Activated B cell treated with CpG ODN at 0.5 μM for 24 hours (primary cell): ENCODE data around the gene PDGFD. TPM values are rescaled to one million over a fixed set of nuclear protein-coding genes. Genes with fewer than 3 reads are reported as not detected.

Experiments used
- ATAC-seq: fragments of 200-7000 bp; cut with Tn5 transposase; one replicate; pipeline ENCODE4 v1.10.0; 2021; ENCODE audit warnings: low read depth, mild to moderate bottlenecking, moderate library complexity
- CTCF ChIA-PET: fragments of 350-600 bp; sonication (Branson Sonifier 250); formaldehyde crosslinking; loops from one replicate; lab custom pipeline; 2021; ENCODE audit warnings: antibody characterized with exemption; lab: Charles Lee
- POLR2A ChIA-PET: fragments of 350-600 bp; sonication (Branson Sonifier 250); formaldehyde crosslinking; loops from one replicate; lab custom pipeline; 2021; ENCODE audit warnings: antibody characterized with exemption; lab: Charles Lee
- DNase-seq: peaks from one replicate; pipeline ENCODE4 v3.0.0; 2022
- H3K27ac Mint-ChIP-seq: one replicate; pipeline ENCODE4 v1.8.0; 2020; ENCODE audit warnings: mixed read lengths
- H3K27me3 Mint-ChIP-seq: one replicate; pipeline ENCODE4 v1.8.0; 2021; ENCODE audit warnings: mixed read lengths
- H3K36me3 Mint-ChIP-seq: one replicate; pipeline ENCODE4 v1.8.0; 2021; ENCODE audit warnings: low read depth, mixed read lengths
- H3K4me1 Mint-ChIP-seq: one replicate; pipeline ENCODE4 v1.8.0; 2021; ENCODE audit warnings: mixed read lengths
- H3K4me3 Mint-ChIP-seq: one replicate; pipeline ENCODE4 v1.8.0; 2020; ENCODE audit warnings: mild to moderate bottlenecking, mixed read lengths
- H3K9me3 Mint-ChIP-seq: one replicate; pipeline ENCODE4 v1.8.0; 2020; ENCODE audit warnings: mixed read lengths
- CTCF ChIP-seq: fragments of 200-600 bp; IDR thresholded peaks from one replicate; pipeline ENCODE4 v1.8.0; 2022; ENCODE audit warnings: antibody characterized with exemption, mild to moderate bottlenecking
- intact Hi-C: fragments of 100-400 bp; cut with micrococcal nuclease; formaldehyde crosslinking; loops from one replicate; pipeline ENCODE4 v1.15.1; 2024
- total RNA-seq: library from RNA; stranded (reverse); gene quantifications from 2 replicates; pipeline ENCODE4 v1.2.3, GENCODE V29; 2022

The PDGFD gene
- total RNA-seq, 1 donor from 2014 or later = 0.53 TPM

GRCh38 chr11:103893371-103893770 lies 270.6 kb downstream of the PDGFD start:
- Mint-ChIP-seq H3K9me3 (peaks cover 3% of the 10 kb centered on the region), H3K4me1 (peaks cover 20% of the 10 kb centered on the region), H3K27me3 (peaks cover 4% of the 10 kb centered on the region), H3K27ac (no peak overlapping the region), H3K4me3 (no peak overlapping the region), H3K36me3 (no peaks in the 10 kb centered on the region)
- intact Hi-C loops = no loop called here
- POLR2A ChIA-PET = no interaction called here
- TF ChIP-seq CTCF = no peak
- CTCF ChIA-PET = interaction anchor here (0.5 kb wide), 1 partner anchor 14 kb away, joined by 3 read pairs; no protein-coding TSS in a partner anchor
- DNase-seq (no peak), ATAC-seq (no peak)

GRCh38 chr11:103892603-103893002 lies 271.3 kb downstream of the PDGFD start:
- ATAC-seq (no peak), DNase-seq (no peak)
- CTCF ChIA-PET = no interaction called here
- Mint-ChIP-seq H3K27ac (no peak overlapping the region), H3K9me3 (peaks cover 3% of the 10 kb centered on the region), H3K36me3 (no peaks in the 10 kb centered on the region), H3K4me1 (peaks cover 12% of the 10 kb centered on the region), H3K4me3 (no peak overlapping the region), H3K27me3 (peaks cover 4% of the 10 kb centered on the region)
- intact Hi-C loops = no loop called here
- POLR2A ChIA-PET = no interaction called here
- TF ChIP-seq CTCF = no peak

- intact Hi-C loops = no loop called here
- H3K4me1 Mint-ChIP-seq = peaks cover 7% of the 10 kb centered on the region
- DNase-seq = no peak
- H3K27ac Mint-ChIP-seq = no peak overlapping the region
- ChIA-PET POLR2A (no interaction called here), CTCF (no interaction called here)
- H3K4me3 Mint-ChIP-seq = no peak overlapping the region
- TF ChIP-seq CTCF = no peak
- ATAC-seq = no peak
- peaks cover 3% of the 10 kb centered on the region for H3K9me3 Mint-ChIP-seq
- no peaks in the 10 kb centered on the region for H3K36me3 Mint-ChIP-seq
- peaks cover 4% of the 10 kb centered on the region for H3K27me3 Mint-ChIP-seq
Measured at GRCh38 chr11:103890654-103891053, 273.3 kb downstream of the PDGFD start.

GRCh38 chr11:103889679-103890078 lies 274.3 kb downstream of the PDGFD start:
- Mint-ChIP-seq H3K4me1 (peaks cover 7% of the 10 kb centered on the region), H3K36me3 (no peaks in the 10 kb centered on the region), H3K9me3 (peaks cover 3% of the 10 kb centered on the region), H3K4me3 (no peak overlapping the region), H3K27ac (no peak overlapping the region), H3K27me3 (peaks cover 2% of the 10 kb centered on the region)
- ATAC-seq (no peak), DNase-seq (no peak)
- no peak for TF ChIP-seq CTCF
- ChIA-PET CTCF (no interaction called here), POLR2A (no interaction called here)
- intact Hi-C loops = no loop called here

- DNase-seq = no peak
- Mint-ChIP-seq H3K27ac (no peak overlapping the region), H3K4me3 (no peak overlapping the region), H3K36me3 (no peaks in the 10 kb centered on the region), H3K4me1 (peaks cover 7% of the 10 kb centered on the region), H3K9me3 (peaks cover 3% of the 10 kb centered on the region), H3K27me3 (peaks cover 2% of the 10 kb centered on the region)
- ATAC-seq = no peak
- CTCF ChIA-PET = no interaction called here
- POLR2A ChIA-PET = no interaction called here
- no peak for TF ChIP-seq CTCF
- intact Hi-C loops = no loop called here
Measured at GRCh38 chr11:103888541-103888951, 275.4 kb downstream of the PDGFD start.
